Mucosa of rectum (tissue), 2 donors: ENCODE data around the gene ROGDI.

Source experiments
- H3K27ac ChIP-seq, 2 donors: one replicate each; pipeline ENCODE4 v1.7.0; 2013; ENCODE audit warnings: inconsistent platforms in 2 of 2, low read depth in 2 of 2, low read length in 2 of 2
- H3K27me3 ChIP-seq, 2 donors: one replicate each; pipeline ENCODE4 v1.7.0; 2013; ENCODE audit warnings: low read length in 2 of 2; ENCODE audit not compliant: control insufficient read depth in 2 of 2, insufficient read depth in 2 of 2
- H3K36me3 ChIP-seq, 2 donors: one replicate each; pipeline ENCODE4 v1.7.0; 2013; ENCODE audit warnings: low read length in 2 of 2; ENCODE audit not compliant: control insufficient read depth in 2 of 2, insufficient read depth in 2 of 2
- H3K4me1 ChIP-seq, 2 donors: one replicate each; pipeline ENCODE4 v1.7.0; 2013; ENCODE audit warnings: low read length in 2 of 2, mild to moderate bottlenecking in 1 of 2; ENCODE audit not compliant: control insufficient read depth in 2 of 2, insufficient read depth in 2 of 2
- H3K4me3 ChIP-seq, 2 donors: one replicate each; pipeline ENCODE4 v1.7.0; 2013; ENCODE audit warnings: low read length in 2 of 2
- H3K9ac ChIP-seq, 2 donors: one replicate each; pipeline ENCODE4 v1.7.0; 2013; ENCODE audit warnings: low read length in 2 of 2, low read depth in 1 of 2, mild to moderate bottlenecking in 1 of 2
- H3K9me3 ChIP-seq, 2 donors: one replicate each; pipeline ENCODE4 v1.7.0; 2013; ENCODE audit warnings: low read length in 2 of 2; ENCODE audit not compliant: control insufficient read depth in 2 of 2
- donor health status: healthy.
- donor health status: Normal muscosa, but diverticular disease.

Gene ROGDI

DNA sequence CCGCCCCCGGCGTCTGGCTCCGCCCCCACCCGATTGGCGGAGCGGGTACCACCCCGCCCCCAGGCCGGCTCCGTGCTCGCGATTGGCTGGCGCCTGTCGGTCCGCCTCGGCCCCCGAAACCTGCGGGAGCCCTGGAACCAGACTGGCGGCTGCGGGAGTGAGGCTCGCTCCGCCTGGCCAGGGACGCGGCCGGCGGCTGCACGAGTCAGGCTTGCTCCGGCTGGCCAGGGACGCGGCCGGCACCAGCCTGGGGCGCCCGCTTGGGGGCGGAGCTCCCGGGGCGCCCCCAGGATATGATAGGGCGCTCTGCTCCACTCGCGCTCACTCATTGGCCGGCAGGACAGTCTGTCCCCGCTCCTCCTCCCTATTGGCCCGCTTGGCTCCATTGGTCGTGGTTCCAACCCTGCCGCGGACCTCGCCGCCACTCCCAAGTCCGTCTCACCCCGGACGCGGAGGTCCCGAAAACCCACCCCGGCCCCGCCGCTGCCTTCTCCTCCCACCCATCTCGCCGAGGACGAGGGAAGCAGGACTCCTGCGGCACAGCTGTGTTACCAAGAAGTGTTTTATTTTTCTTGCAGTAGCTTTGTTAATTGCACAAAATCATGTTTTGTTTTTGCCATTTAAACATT is 340 bp upstream of the ROGDI start:
- Histone ChIP-seq H3K27ac (peak overlapping the region; percentile 82 to 94), H3K4me3 (peak overlapping the region; percentile 69 to 72), H3K27me3 (no peaks in the 10 kb centered on the region), H3K9ac (peak overlapping the region; percentile 72 to 85), H3K9me3 (no peaks in the 10 kb centered on the region), H3K36me3 (peaks cover 14 to 26% of the 10 kb centered on the region in 2 donors), H3K4me1 (peaks cover 19 to 20% of the 10 kb centered on the region in 2 donors)

DNA sequence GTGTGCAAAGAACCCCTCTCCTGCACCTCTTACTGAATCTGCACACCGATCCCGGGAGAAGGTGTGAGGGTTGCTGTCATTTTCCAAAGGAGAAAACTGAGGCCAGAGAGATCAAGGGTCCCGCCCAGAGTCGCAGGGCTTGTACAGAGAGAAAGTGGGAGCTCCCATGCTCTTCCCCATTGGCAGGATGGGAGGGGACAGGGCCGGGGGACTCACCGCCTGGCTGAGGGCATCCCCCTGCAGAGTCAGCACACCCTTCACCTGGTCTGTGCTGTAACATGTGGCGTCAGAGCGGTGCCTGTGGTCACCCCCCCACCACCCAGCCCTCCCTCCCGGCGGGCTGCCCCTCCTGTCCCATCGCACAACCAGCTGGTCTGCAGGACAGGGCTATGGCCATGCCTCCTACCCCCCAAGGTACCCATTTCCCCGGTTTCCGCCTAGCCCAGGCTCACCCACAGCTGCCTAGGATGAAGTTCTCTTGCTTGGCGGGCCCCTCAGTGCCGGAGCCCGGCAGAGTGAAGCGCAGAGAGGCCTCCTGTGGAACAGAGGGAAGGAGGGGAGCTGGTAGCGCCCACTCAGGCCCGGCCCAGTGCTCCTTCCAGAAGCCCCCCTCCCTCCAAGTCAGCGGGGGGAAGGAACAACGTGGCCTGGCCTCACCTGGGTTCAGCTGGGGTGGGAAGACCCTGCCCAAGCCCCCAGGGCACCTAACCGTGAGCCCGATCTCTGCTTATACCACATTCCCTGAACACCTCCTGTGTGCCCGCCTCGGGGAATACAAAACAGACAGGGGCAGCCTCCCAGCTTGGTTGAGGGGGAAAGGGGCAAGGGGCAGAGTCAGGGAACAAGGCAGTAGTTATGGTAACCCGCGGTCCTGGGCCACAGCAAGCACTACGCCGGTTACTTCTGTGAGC is 1.1 kb downstream of the ROGDI start:
- H3K4me3 ChIP-seq: peak overlapping the region; percentile 69 to 72
- H3K36me3 ChIP-seq: peaks cover 14 to 23% of the 10 kb centered on the region in 2 donors
- H3K27me3 ChIP-seq: no peaks in the 10 kb centered on the region
- H3K27ac ChIP-seq: peak overlapping the region; percentile 82 to 94
- H3K4me1 ChIP-seq: peaks cover 19 to 31% of the 10 kb centered on the region in 2 donors
- peak overlapping the region; percentile 57 to 85 for H3K9ac ChIP-seq
- H3K9me3 ChIP-seq: no peaks in the 10 kb centered on the region

DNA sequence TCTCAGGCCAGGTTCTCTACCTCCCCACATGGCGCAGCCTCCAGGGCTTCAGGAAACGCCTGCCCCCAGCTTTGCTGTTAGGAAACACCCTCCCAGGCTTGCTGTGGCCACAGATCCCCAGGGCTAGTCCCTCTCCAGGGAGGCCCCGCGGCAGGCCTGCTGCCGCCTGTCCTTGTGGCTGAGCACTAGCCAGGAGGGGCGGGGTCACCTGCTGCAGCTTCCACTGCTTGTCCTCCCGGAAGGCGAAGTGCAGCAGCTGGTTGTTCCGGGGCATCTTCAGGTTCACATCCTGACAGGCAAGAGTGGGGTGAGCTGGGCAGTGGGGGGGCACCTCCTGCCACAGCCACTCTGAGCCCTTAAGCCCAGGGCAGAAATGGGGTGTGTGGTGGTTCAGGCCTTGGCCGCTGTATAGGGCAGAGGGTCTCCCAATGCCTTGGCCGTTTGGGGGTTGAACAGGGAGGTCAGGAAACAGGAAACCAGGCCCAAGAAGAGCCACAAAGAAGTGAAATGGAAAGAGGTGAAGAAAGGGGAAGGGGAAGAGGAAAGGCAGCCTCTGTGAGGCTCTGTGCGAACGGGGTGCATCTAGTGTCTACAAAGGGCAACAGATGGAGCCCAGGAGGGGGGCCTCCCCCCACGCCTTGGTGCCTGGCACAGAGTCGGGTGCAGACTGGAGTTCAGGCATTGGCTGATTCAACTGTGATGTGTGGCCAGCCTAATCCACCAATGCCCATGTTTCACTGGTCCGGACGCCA is 2.0 kb downstream of the ROGDI start:
- peak overlapping the region; percentile 49 to 82 for H3K27ac ChIP-seq
- peaks cover 19 to 31% of the 10 kb centered on the region in 2 donors for H3K4me1 ChIP-seq
- peak overlapping the region; percentile 24 to 29 for H3K9ac ChIP-seq
- peaks cover 14 to 19% of the 10 kb centered on the region in 2 donors for H3K36me3 ChIP-seq
- peak overlapping the region in 1 of 2 donors; percentile 13 for H3K4me3 ChIP-seq
- H3K27me3 ChIP-seq: no peaks in the 10 kb centered on the region
- no peaks in the 10 kb centered on the region for H3K9me3 ChIP-seq

- Histone ChIP-seq H3K36me3 (peaks cover 12 to 15% of the 10 kb centered on the region in 2 donors), H3K4me3 (no peak overlapping the region), H3K9ac (no peak overlapping the region), H3K27me3 (no peaks in the 10 kb centered on the region), H3K9me3 (no peaks in the 10 kb centered on the region), H3K27ac (no peak overlapping the region), H3K4me1 (peaks cover 19 to 31% of the 10 kb centered on the region in 2 donors)
These were observed 3.1 kb downstream of the ROGDI start for GRCh38 chr16:4799171-4799855.

DNA sequence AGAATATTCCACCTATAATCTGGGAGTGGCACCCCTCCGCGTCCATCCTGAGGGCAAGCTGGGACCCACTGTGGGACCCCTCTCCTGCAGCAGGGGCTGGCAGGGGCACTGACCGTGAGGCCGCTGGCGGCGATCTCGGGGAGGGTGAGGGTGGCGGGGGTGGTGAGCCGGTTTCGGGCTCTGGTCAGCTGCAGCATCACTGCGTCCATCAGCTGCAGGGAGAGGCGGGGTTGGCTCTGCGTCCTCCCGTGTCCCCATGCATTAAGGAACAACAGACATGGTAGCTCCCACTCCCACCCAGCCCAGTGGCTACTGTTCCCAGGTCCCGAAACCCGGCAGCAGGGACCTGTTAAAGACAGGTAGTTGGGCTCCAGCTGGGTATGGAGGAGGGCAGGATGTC is 4.0 kb downstream of the ROGDI start:
- Histone ChIP-seq H3K36me3 (peaks cover 12 to 15% of the 10 kb centered on the region in 2 donors), H3K9ac (no peak overlapping the region), H3K27ac (no peak overlapping the region), H3K4me3 (no peak overlapping the region), H3K27me3 (no peaks in the 10 kb centered on the region), H3K4me1 (peaks cover 19 to 31% of the 10 kb centered on the region in 2 donors), H3K9me3 (no peaks in the 10 kb centered on the region)

DNA sequence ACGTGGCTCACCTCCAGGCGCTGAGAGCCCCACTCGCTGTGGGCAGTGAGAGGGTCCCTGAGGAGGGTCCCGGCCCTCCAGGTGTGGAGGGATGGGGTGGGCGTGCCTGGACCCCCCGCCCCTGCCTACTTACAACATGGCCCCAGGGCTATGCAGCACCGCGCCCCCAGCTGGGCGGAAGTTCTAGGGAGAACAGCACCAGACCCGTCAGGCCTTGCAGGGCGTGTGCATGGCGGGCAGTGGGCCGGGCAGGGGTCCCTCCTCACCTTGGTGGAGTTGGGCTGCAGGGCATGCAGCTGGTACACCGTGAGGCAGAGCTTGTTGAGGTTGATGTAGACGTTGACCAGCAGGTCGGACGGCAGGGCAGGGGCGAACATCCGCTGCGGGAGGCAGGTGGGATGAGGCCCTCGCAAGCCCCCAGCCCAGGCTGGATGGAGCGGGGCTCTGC is 4.6 kb downstream of the ROGDI start:
- Histone ChIP-seq H3K27me3 (no peaks in the 10 kb centered on the region), H3K9me3 (no peaks in the 10 kb centered on the region), H3K4me3 (no peak overlapping the region), H3K9ac (no peak overlapping the region), H3K36me3 (peaks cover 12 to 15% of the 10 kb centered on the region in 2 donors), H3K27ac (no peak overlapping the region), H3K4me1 (peaks cover 19 to 31% of the 10 kb centered on the region in 2 donors)

DNA sequence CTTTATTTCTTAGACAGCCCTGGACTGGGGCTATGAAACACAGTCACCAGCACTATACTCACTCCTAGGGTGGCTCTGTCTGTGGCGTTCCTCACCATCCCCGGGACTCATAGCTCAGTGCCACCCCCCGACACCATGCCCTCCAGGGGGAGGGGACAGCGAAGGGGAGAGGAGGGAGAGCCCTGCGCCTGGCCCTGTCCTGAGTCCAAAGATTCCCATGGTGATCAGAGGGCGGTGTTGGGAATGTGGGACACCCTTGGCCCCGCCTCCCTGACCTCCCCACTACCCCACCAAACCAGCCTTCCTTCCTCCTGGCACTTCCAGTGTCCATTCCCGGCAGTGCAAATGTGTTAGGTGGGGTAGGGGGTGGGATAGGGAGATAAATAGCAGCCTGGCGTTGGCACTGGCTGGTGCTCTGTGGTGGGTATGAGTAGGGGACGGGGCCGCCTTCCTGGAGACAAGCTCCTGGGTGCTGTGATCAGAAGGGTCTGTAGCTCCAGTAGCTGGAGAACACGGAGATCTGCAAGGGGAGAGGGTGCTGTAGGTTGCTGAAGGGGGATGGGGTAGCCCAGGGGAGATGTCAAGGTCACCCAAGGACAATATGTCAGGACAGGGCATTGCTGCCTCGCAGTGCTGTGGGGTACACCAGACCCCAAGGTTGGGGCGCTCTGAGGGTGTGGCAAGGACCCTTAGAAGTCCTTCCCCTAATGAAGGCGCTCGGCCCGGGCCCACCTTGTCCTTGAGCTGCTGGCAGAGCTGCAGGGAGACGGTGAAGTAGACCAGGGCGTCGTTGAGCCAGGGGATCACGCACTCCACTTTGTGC is 5.2 kb downstream of the ROGDI start:
- H3K27ac ChIP-seq: peak overlapping the region in 1 of 2 donors; percentile 13
- no peaks in the 10 kb centered on the region for H3K9me3 ChIP-seq
- H3K9ac ChIP-seq: peak overlapping the region in 1 of 2 donors; percentile 34
- peaks cover 12 to 15% of the 10 kb centered on the region in 2 donors for H3K36me3 ChIP-seq
- no peaks in the 10 kb centered on the region for H3K27me3 ChIP-seq
- H3K4me3 ChIP-seq: peak overlapping the region in 1 of 2 donors; percentile 30
- H3K4me1 ChIP-seq: peaks cover 19 to 31% of the 10 kb centered on the region in 2 donors

DNA sequence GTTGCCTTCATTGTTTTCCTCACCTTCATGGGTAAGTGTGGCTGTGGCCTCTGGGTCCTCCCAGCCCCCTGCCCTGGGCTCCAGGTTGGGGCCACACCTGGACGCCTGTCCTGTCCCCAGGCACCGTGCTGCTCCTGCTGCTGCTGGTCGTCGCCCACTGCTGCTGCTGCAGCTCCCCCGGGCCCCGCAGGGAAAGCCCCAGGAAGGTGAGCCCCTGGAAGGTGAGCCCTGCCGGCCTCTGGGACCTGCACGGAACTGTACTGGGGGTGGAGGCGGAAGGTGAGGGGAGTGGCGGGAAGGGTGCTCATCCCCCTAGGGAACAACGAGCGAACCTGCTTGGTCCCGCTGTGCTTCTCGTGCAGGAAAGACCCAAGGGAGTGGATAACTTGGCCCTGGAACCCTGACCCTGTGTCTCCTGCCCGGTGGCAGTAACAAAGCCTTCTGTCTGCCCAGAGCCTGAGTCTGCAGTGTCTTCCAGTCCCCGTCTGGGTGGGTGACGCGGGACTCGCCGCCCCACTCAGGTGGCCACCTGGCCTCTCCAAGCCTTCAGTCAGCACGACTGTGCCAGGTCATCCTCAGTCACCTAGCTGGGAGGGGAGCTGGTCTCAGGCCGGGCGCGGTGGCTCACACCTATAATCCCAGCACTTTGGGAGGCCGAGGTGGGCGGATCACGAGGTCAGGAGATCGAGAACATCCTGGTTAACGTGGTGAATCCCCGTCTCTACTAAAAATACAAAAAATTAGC is 6.4 kb downstream of the ROGDI start:
- no peaks in the 10 kb centered on the region for H3K27me3 ChIP-seq

More for the DNA sequence above, 6.4 kb downstream of the ROGDI start:
- Histone ChIP-seq H3K9ac (peak overlapping the region; percentile 75 to 84), H3K9me3 (no peaks in the 10 kb centered on the region), H3K4me3 (peak overlapping the region; percentile 73 to 93), H3K4me1 (peaks cover 10 to 21% of the 10 kb centered on the region in 2 donors), H3K27ac (peak overlapping the region; percentile 84 to 85), H3K36me3 (peaks cover 12 to 15% of the 10 kb centered on the region in 2 donors)
